HG03135 (cell line): ENCODE data around the gene HECTD4.
"Not testable (repeated sequence)": the region's sequence is repeated elsewhere in the genome, so short reads cannot be mapped to it uniquely, and the experiment has no call there.

Source experiments
- ATAC-seq: cut with Tn5 transposase; IDR thresholded peaks from one replicate; pipeline ENCODE4 v1.9.1; 2021; ENCODE audit warnings: mild to moderate bottlenecking, moderate library complexity; ENCODE audit not compliant: unreplicated experiment

HECTD4 gene, protein sequence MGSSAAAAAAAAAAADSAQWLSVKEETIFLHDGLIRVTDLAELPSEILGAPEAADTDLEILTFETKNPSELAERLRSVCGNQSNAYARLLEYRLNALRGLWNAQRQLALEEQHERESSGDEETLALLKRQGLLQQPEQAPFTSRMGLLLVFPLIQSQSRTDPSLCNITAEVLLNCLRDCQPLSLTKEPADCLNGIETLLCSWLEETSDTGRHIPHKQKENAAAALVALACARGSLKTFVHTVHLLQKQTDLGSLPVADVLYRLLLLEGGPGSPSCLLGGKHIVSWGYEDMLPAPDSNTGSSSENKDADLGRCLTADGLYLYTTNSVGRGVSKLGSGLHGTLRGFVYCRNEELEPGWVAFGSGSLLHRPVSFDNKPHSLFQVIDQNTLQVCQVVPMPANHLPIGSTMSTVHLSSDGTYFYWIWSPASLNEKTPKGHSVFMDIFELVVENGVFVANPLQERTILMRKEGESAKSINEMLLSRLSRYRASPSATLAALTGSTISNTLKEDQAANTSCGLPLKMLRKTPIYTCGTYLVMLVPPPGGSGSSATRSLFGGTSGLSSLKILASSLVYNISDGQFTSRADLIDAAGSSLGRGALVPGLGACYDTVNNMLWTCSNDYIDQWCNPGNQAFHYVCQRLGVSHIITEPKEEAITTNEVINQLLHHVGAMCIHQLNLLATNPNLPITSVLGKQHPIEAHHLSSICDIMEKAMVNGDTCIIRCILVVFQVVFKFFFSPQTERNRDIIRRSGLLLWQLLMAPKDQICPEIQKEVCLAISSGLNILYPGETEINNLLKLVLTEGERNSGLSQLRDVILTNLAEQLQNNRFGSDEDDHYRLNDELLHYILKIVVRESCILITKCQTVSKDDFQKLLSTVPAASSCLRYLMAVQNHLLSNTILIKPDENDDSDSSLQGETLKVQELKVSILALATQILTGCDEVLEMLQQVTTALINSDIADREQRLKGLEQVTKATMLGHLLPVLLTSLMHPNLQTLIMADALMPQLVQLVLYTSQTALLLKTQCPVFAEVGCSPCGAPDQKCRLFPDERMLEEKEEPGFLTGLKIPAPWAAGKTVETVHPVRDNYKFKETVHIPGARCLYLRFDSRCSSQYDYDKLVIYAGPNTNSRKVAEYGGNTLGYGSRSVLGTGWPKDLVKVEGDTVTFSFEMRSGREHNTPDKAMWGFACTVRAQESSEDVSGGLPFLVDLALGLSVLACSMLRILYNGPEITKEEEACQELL (N-terminal part only)

DNA sequence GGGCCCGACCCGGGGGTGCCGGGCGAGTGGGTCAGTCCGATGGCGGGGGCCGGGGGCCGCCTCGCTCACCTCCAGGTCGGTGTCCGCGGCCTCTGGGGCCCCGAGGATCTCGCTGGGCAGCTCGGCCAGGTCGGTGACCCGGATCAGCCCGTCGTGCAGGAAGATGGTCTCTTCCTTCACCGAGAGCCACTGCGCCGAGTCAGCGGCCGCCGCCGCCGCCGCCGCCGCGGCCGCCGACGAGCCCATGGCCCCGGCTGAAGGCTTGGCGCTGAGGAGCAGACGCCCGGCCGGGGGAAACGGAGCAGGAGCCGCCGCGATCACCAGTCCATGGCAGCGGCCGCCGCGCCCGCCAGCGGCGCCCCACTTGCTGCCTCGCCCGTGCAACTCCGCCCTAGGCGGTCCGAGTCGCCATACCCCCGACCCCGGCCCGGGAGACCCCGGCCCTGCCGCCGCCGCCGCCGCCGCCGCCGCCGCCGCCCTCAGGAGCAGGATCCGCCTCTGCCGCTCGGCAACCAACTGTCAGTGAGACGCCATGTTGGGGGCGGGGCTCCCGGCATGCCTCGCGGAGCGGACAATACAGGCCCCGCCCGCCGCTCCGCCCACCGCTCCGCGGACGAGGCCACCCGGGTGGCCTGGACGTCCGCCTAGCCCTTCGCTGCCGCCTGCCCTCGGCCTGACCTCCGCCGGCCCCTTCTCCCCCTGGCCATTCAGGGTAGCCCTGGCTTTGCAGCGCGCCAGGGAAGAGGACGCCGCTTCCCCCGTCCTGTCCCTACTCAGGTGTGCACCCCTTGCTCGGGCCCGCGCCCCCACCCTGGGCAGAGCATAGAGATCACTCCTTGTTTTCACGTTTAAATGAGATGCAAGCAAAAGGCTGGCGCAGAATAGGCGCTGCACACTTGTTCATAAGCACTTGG, at the start of gene HECTD4:
Gene HECTD4 (minus strand): TSS at position 549 of the 914 bp plus-strand sequence. CDS start 303 bp downstream, at position 246.
- ATAC-seq, result peak; percentile 92

DNA sequence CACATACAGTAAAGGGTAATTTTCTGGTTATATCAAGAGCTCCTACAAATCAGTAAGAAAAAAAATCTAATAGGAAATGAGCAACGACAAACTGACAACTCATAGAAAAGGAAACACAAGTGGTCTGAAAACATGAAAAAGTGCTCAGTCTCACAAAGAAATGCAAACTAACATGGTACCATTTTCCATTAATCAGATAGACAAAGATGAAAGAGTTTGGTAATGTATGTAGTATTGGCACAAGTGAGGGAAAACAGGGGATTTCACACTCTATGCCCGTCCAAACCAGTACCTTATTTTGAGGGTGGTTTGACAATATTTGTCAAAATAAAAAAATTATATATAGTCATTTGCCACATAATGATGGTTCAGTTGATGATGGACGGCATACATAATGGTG, 49.7 kb upstream of the HECTD4 start:
- ATAC-seq, result no peak

DNA sequence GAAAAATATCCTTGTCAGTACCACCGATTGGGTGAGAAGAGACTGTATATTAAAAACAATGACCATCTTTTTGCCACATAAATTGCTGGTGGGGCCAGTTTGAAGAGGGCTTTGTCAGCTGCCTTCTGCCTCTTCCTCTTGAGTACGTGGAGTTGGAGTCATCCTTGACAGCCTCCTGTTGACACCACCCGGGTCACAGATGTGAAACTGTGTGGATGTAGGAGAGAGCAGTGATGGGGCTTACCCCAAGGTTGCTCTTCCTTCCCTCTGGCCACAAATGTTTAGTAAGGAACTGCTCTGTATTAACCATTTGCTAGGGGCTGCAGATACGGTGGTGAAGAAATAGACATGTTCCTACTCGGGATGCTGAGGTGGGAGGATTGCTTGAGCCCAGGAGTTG, 48.7 kb upstream of the HECTD4 start:
- ATAC-seq, result no peak

DNA sequence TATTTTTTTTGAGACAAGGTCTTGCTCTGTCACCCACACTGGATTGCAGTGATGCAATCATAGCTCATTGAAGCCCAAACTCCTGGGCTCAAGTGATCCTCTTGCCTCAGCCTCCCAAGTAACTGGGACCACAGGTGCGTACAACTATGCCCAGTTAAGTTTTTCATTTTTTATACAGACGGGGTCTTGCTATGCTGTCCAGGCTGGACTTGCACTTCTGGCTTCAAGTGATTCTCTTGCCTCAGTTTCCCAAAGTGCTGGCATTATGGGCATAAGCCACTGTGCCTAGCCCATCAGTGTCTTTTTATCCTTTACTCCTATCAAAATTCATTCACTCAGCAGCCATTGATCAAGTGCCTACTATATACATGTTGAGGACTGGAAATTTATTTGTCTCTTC, 45.5 kb upstream of the HECTD4 start:
- no peak for ATAC-seq

DNA sequence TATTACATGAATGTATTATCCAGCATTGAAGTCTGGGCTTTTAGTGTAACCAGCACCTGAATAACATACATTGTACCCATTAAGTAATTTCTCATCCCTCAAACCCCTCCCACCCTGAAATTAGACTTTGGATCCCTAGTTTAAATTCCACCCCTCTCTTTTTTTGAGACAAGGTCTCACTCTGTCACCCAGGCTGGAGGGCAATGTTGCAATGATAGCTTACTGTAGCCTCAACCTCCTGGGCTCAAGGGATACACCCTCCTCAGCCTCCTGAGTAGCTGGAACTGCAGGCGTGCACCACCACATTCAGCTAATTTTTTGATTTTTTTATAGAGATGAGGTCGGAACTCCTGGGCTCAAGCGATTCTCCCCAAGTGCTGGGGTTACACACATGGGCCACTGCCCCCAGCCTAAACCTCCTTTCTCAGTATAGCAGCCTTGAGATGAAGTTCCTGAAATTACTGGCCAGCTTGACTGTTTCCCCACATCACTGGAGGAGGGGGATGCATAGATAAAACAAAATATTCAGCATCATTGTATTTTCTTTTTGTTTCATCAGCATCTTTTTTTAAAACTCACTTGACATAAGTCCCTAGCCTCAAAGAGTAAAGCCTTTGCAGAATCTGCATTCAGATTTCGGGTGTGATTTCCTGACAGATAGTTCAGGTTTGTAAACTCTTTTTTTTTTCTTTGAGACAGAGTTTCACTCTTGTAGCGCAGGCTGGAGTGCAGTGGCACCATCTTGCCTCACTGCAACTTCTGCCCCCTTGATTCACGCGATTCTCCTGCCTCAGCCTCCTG, 43.6 kb upstream of the HECTD4 start:
- ATAC-seq, result no peak

DNA sequence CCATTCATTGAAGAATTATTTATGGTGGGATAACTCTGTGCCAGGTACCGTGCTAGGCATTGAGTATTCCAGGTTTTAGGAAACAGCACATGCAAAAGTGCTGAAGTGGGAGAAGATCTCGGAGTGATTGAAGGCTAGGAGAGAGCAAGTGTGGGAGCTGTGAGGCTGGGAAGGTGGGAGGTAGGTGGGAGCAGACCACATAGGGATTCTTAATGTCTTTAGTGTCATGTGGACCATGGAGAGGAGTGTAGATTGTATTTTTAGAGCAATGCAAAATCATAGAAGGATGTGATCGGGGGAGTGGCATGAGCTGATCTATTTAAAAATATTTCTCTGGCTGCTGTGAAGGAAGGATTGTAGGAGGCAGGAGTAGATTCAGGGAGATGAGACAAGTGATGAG, 41.9 kb upstream of the HECTD4 start:
- no peak for ATAC-seq

DNA sequence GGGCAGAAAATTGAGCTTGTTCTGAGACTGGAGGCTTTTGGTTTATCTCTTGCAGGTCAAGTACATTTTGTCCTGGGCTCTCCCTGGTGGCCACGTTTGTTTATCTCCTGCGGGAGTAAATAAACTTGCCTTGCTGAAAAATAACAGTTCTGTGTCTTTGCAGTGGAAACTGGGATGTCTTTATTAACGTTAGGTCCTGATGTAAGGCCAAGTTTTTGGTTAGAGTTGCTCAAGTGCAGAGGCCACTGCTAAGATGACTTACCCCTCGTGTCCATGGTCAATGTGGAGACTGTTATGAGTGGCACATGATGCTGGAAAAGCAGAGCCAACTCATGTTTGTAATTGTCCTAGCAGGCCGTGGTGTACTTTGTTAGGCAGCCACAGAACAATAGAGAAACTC, 40.3 kb upstream of the HECTD4 start:
- ATAC-seq, result no peak

DNA sequence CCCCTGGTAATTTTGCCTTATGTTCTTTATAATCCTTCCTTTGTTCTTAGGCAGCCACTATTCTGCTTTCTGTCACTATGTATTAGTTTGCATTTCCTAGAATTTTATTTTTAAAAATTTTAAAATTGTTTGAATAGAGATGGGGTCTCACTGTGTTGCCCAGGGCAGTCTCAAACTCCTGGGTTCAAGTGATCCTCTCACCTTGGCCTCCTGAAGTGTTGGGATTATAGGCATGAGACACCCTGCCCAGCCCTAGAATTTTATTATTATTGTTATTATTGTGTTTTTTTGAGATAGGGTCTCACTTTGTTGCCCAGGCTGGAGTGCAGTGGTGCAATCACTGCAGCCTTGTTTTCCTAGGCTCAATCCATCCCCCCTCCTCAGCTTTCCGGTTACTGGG, 39.1 kb upstream of the HECTD4 start:
- ATAC-seq, result no peak

DNA sequence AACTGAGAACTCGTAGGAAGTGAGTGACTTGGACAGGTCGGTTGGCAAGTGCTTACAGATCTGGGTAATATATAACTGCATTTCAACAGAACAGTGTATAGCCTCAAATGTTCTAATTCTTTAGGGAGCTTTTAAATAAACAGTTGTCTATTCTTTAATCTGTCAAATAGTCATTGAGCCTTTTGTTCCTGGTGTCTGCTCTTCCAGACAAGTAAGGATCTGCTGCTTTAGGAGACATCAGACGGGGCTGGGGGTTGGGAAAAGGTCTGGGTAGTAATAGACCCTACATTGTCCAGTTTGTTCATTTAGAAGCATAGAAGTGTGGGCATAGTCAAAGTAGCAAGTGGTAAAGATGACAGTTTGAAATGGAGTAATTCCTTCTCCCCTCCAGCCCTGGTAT, 38.5 kb upstream of the HECTD4 start:
- no peak for ATAC-seq

DNA sequence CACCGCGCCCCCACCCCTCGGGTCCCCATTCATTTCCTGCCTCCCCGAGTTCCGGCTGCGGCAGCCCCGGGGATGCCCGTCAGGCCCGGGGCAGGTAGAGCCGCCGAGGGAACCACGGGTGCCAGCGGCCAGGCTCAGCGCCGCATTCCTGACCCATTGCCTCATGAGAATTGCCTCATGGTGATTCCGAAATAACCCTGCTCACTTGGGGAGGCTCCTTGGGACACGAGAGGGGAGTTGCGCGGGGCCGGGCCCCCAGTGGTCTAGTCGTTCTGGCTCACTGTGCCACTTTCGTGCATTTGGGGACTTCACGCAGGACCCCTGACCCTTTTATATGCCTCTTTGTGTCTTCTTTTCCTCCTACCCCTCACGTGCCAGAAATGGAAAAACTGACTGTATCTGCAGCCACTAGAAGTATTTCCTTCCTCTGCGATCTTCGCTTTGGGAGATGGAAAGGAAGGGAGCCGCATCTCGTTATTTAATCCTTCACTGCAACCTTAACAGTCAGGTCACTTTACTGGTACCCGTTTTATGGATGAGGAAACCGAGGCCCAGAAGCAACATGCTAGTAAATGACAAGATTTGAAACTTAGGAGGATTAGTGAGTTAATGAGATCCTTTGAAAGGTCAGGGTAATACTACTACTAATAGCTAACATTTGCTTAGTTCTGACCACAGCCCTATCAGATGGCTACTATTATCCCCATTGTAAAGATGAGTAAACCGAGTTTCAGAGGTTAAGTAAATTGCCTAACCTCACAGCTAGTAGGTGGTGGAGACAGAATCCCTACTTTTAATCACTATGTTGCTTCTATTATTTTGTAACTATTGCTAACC, 37.3 kb upstream of the HECTD4 start:
- no peak for ATAC-seq

DNA sequence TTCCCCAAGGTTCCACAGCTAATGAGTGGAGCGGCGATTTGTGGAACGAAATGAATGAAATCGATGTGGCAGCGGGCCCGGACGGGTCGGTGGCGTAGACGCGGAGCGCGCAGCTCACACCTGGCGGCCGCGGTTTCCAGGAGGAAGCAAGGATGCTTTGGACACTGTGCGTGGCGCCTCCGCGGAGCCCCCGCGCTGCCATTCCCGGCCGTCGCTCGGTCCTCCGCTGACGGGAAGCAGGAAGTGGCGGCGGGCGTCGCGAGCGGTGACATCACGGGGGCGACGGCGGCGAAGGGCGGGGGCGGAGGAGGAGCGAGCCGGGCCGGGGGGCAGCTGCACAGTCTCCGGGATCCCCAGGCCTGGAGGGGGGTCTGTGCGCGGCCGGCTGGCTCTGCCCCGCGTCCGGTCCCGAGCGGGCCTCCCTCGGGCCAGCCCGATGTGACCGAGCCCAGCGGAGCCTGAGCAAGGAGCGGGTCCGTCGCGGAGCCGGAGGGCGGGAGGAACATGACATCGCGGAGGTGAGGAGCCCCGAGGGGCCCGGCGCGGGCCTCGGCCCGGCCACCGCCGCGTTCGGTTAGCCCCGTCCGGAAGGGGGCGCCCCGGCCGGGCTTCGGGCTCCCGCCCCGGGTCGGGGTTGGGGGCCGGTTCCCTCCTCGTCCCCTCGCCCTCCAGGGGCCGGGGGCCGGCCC, 36.5 kb upstream of the HECTD4 start, which contains the start of gene PTPN11:
Gene PTPN11 (plus strand): TSS at position 340 of the 689 bp plus-strand sequence. CDS start 165 bp downstream, at position 505.
- peak; percentile 65 for ATAC-seq

DNA sequence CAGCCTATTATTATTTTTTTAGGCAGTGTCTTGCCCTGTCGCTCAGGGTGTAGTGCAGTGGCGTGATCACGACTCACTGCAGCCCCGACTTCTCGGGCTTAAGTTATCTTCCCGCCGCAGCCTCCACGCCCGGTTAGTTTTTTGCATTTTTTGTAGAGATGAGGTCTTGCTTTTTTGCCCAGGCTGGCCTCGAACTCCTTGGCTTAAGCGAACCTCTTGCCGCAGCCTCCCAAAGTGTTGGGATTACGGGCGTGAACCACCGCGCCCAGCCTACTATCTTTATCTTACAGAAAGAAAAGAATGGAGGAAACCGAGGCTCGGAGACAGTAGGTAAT, 36.0 kb upstream of the HECTD4 start:
- peak; percentile 1 for ATAC-seq

DNA sequence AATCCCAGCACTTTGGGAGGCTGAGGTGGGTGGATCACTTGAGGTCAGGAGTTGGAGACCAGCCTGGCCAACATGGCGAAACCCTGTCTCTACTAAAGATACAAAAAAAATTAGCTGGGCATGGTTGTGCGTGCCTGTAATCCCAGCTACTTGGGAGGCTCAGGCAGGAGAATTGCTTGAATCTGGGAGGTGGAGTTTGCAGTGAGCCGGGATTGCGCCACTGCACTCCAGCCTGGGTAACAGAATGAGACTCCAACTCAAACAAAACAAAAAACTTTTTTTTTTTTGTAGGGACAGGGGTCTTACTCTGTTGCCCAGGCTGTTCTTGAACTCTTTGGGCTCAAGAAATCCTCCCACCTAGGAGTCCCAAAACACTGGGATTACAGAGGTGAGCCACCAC, 33.2 kb upstream of the HECTD4 start:
- not testable (repeated sequence) for ATAC-seq

DNA sequence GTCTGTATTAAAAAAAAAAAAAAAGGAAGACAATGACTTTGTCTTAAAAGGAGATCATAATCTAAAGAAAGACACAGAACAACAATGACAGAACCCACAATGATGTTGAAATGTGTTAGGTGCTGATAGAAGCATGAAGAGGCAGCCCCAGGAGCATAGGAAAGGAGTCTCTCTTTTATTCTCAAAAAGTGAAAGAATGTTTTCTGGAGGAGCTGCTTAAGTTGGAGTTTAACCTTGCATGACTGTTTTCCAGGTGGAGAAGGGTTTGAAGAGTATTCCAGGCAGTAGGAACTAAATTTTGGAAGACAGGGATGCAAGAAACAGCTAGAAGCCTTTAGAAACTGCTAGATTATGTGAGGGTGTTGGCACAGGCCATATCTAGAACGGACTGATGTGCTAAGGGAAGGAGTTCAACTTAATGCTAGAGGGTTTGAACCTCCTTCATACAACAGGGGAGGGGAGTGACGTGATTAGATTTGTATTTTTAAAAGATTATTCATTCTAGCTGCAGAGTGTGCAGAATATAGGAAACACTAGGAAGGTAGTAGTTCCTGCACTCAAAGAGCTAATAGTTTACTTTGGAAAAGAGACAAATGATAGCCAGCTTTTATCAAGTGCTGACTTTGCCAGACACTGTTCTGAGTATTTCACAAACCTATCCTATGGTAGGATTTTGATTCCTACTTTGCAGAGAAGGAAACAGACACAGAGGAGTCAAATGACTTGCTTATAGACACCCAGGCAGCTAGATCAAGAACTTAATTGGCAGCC, 31.8 kb upstream of the HECTD4 start:
- ATAC-seq, result no peak

DNA sequence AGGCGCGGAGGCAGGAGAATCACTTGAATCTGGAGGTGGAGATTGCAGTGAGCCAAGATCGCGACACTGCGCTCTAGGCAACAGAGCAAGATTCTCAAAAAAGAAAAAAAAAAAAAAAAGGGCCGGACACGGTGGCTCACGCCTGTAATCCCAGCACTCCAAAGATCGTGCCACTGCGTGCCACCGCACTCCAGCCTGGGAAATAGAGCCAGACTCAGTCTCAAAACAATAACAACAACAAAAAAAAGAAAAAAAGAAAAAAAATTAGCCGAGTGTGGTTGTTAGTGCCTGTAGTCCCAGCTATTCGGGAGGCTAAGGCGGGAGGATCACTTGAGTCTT, 27.6 kb upstream of the HECTD4 start:
- no peak for ATAC-seq

DNA sequence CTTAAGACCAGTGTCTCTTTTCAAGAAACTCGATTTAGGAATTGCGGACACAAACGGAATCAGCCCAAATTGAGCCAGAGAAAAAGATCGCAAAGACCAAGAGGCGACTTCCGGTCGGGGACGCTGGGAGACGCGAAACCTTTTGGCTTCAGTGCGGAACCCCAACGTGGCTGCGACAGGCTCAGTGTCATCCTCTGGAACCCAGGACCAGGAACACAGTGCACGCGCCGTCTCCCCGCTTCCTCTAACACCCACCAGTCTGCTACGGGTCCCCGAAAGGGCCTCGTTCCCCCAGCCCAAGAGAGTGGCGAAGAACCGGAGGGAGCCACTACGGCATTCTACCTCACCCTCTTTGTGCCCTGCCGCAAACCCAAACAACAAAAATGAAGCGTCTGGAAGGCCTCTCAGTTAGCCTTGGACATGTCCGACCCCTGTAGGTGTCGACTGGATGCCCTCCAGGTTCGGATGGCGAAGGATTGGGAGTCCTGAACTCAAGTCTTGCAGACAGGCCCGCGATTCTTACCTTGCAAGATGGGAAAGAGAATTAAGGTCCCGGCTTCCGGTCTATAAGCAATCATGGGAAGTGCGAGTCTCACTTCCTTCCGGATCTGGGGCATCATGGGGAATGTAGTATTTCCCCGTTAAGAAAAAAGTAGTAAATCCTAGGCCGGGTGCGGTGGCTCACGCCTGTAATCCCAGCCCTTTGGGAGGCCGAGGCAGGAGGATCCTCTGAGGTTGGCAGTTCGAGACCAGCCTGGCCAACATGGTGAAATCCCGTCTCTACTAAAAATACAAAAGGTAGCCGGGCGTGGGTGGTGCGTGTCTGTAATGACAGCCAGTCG, 27.1 kb upstream of the HECTD4 start, which contains the start of gene RPL6:
Gene RPL6 (minus strand): TSS at position 542 of the 842 bp plus-strand sequence. CDS start 949 bp downstream, outside the sequence.
- peak; percentile 83 for ATAC-seq
